ENCODE results near the gene PDCD11. TPM values are rescaled to one million over a fixed set of nuclear protein-coding genes. Genes with fewer than 3 reads are reported as not detected.
"Not testable (repeated sequence)": the region's sequence is repeated elsewhere in the genome, so short reads cannot be mapped to it uniquely, and the experiment has no call there.

PDCD11 gene, protein sequence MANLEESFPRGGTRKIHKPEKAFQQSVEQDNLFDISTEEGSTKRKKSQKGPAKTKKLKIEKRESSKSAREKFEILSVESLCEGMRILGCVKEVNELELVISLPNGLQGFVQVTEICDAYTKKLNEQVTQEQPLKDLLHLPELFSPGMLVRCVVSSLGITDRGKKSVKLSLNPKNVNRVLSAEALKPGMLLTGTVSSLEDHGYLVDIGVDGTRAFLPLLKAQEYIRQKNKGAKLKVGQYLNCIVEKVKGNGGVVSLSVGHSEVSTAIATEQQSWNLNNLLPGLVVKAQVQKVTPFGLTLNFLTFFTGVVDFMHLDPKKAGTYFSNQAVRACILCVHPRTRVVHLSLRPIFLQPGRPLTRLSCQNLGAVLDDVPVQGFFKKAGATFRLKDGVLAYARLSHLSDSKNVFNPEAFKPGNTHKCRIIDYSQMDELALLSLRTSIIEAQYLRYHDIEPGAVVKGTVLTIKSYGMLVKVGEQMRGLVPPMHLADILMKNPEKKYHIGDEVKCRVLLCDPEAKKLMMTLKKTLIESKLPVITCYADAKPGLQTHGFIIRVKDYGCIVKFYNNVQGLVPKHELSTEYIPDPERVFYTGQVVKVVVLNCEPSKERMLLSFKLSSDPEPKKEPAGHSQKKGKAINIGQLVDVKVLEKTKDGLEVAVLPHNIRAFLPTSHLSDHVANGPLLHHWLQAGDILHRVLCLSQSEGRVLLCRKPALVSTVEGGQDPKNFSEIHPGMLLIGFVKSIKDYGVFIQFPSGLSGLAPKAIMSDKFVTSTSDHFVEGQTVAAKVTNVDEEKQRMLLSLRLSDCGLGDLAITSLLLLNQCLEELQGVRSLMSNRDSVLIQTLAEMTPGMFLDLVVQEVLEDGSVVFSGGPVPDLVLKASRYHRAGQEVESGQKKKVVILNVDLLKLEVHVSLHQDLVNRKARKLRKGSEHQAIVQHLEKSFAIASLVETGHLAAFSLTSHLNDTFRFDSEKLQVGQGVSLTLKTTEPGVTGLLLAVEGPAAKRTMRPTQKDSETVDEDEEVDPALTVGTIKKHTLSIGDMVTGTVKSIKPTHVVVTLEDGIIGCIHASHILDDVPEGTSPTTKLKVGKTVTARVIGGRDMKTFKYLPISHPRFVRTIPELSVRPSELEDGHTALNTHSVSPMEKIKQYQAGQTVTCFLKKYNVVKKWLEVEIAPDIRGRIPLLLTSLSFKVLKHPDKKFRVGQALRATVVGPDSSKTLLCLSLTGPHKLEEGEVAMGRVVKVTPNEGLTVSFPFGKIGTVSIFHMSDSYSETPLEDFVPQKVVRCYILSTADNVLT (N-terminal part only)
- total RNA-seq (2014; rRNA removed; shearing (Covaris generic)), result 44.2 and 51.3 TPM in 2 replicates

DNA sequence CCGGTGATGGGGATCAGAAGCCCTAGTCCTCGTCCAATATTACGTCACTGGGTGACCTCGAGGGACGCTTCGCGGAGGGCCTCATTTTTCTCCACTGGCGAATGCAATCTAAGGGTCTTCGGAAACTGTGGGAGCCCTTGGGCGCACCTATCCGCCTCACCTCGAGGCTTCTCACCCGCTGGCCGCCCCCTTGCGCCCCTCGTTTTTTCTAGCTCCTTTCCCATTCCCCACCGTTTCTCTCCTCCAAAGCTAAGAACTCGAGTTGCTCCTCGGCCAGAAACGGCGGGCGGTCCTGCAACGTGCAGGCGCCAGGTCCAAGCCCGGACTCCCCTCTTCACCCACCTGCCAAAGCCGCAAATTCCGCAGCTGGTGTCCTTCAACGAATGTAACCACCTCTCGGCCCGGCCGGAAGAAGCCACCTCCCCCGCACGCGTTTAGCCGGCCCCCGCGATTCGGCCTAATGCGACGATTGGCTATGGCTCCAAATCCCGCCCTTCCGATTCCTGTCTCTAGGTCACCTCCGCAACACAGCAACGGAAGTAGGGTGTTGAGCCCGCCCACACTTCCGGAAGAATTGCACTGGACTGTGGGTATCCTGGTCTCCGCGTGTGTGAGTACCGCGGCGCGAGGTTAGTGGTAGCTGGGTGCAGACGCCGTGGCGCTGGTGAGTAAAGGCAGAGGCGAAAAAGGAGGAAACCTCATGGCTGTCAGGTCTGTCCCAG lies at the start of gene PDCD11, which contains the start of gene ATP5MK:
Gene PDCD11, plus strand, starts transcription at position 560 of the 722 bp plus-strand sequence. CDS start 1,801 bp downstream, outside the sequence.
Gene ATP5MK, minus strand, starts transcription at position 409 of the 722 bp plus-strand sequence. CDS start 4,018 bp downstream, outside the sequence.
- peak; percentile 96 for DNase-seq (ENCODE audit: low read depth)

DNA sequence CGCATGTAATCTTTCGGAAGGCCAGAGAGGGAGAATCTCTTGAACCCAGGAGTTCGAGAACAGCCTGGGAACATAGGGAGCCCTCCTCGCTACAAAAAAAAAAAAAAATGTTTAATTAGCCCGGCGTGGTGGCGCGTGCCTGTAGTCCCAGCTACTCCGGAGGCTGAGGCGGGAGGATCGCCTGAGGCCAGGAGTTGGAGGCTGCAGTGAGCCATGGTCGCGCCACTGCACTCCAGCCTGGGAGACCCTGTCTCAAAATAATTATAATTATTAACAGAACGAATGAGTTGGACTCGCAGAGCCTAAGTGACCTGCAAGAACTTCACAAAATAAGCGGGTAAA lies 46.3 kb upstream of the PDCD11 start:
- no peak for DNase-seq (ENCODE audit: low read depth)

DNA sequence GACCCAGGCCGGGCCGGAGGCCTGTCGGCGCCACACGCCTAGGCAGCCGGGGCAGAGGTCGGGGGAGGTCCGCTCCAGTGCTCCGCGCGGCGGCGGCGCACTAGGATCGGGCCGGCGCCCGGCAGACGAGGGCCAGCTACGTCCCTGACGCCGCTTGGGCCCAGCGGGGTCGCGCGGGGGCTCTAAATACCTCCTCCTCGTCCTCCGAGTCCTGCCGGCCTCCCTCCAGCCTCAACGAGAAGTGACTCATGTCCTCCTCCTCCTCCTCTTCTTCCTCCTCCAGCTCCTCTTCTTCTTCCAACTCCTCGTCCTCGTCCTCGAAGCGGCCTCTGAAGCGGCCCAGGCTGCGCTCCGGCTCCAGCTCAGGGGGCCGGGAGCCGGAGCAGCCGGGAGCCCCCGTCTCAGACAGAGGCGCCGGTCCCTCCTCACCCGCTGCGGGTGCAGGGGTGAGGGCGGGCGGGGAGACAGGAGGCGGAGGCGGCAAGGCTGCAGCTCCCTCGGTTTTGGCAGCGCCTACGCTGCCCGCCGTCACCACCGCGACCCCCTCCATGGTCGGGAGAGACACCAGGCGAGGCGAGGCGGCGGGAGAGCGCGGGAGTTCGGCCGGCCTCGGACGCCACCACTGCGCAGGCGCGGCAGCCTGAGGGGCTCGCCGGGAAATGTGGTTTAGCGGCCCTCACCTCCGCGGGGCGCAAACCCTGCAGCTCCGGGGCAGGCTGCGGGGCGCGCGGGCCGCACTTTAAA lies 45.7 kb upstream of the PDCD11 start, which contains the start of gene PCGF6:
Gene PCGF6, minus strand, starts transcription at position 624 of the 744 bp plus-strand sequence. Its CDS starts 74 bp downstream, at position 550.
- DNase-seq (ENCODE audit: low read depth), result peak; percentile 87

DNA sequence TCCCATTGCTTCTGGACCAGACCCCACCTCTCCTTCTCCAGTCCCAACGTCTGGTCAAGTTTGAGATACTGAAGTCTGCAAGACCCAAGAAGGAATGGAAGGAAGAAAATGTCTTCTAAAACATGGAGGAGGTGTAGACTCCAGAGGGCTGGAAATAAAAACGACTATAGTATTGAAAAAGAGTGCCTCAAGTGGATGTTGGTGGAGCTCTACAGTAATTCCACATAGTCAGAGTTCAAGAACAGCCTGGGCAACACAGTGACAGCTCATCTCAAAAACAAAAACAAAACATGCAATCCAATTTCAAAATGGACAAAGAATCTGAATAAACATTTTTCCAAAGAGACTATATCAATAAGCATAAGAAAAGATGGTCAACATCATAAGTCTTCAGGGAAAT lies 43.1 kb upstream of the PDCD11 start:
- DNase-seq (ENCODE audit: low read depth), result no peak

DNA sequence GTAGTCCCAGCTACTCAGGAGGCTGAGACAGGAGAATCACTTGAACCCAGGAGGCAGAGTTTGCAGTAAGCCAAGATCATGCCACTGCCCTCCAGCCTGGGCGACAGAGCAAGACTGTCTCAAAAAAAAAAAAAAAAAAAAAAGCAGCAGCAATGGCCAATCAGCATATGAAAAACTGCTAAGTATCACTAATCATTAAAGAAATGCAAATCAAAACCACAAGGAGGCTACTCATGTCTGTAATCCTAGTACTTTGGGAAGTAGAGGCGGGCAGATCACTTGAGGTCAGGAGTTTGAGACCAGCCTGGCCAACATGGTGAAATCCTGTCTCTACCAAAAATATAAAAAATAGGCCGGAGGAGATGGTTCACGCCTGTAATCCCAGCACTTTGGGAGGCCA lies 41.9 kb upstream of the PDCD11 start:
- not testable (repeated sequence) for DNase-seq (ENCODE audit: low read depth)

DNA sequence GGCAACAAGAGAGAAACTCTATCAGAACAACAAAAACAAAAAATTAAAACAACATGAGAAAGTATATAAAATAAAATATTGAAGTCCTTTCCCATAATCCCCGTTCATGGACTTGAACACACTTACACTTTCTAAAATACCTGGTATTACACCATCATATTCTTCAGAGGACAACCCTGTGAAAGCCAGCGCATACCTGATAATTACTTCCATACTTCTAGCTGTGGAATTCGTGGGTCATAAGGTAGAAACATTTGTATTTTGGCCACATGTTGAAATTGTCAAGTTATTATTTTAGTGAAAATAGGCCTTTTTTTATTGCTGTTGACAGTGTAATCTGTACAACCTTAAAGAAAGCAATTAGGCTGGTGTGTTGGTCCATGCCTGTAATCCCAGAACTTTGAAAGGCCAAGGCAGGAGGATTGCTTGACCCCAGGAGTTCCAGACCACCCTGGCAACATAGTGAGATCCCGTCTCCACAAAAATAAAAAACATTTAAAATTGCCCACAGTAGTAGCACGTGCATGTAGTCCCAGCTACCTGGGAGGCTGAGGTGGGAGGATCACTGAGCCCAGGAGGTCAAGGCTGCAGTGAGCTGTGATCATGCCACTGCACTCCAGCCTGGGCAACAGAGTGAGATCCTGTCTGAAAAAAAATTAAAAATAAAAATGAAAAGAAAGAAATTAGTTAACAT lies 40.4 kb upstream of the PDCD11 start:
- no peak for DNase-seq (ENCODE audit: low read depth)

DNA sequence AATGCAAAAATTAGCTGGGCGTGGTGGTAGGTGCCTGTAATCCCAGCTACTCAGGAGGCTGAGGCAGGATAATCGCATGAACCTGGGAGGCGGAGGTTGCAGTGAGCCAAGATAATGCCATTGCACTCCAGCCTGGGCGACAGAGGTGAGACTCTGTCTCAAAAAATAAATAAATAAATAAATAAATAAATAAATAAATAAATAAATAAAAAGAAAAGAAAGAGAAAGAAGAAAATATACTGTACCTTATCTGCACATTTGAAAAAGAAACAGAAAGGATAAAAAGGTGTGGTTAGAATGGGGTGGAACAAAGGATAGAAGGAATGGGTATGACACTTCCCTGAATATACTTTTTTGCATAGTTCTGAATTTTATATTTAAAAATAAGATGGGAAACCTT lies 36.9 kb upstream of the PDCD11 start:
- not testable (repeated sequence) for DNase-seq (ENCODE audit: low read depth)

DNA sequence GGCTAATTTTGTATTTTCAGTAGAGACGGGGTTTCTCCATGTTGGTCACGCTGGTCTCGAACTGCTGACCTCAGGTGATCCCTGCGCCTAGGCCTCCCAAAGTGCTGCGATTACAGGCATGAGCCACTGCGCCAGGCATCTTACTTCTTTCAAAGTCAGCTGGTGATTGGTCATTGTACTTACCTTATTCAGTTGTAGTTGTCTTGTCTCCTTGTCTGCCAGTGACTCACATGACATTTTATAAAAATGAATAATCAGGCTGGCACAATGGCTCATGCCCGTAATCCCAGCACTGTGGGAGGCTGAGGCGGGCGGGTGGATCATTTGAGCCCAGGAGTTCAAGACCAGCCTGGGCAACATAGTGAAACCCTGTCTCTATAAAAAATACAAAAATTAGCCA lies 35.6 kb upstream of the PDCD11 start:
- peak; percentile 19 for DNase-seq (ENCODE audit: low read depth)

DNA sequence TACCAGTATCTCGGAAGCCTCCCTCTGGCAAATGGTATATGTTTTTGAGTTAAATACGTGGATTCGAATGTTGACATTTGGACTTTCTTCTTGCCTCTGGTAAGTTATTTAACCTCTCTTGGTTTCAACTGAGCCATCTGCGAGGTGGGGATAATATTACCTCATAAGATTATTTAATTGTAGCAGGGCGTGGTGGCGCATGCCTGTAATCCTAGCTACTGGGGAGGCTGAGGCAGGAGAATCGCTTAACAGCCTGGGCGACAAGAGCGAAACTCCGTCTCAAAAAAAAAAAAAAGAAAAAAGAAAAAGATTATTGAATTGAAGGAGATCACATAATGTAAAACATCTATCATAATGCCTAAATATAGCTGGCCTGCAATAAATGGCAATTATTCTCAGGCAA lies 29.0 kb upstream of the PDCD11 start:
- DNase-seq (ENCODE audit: low read depth), result no peak

DNA sequence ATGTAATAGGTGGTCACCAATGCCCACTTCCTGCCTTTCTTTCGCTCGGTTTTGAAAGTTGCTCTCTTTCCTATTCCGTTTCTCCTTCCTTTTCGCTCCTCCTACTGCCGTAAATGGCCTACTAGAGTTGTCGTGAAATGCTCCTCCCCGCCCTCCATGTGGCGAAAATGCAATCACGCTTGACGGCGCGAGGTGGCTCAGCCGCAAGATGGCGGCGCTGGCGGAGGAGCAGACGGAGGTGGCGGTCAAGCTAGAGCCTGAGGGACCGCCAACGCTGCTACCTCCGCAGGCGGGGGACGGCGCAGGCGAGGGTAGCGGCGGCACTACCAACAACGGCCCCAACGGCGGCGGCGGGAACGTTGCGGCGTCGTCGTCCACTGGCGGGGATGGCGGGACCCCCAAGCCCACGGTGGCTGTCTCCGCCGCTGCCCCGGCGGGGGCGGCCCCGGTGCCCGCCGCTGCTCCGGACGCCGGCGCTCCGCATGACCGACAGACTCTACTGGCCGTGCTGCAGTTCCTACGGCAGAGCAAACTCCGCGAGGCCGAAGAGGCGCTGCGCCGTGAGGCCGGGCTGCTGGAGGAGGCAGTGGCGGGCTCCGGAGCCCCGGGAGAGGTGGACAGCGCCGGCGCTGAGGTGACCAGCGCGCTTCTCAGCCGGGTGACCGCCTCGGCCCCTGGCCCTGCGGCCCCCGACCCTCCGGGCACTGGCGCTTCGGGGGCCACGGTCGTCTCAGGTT lies 28.5 kb upstream of the PDCD11 start, which contains the start of gene TAF5:
Gene TAF5, plus strand, starts transcription at position 195 of the 737 bp plus-strand sequence. Its CDS starts 14 bp downstream, at position 209.
- DNase-seq (ENCODE audit: low read depth), result peak; percentile 95

DNA sequence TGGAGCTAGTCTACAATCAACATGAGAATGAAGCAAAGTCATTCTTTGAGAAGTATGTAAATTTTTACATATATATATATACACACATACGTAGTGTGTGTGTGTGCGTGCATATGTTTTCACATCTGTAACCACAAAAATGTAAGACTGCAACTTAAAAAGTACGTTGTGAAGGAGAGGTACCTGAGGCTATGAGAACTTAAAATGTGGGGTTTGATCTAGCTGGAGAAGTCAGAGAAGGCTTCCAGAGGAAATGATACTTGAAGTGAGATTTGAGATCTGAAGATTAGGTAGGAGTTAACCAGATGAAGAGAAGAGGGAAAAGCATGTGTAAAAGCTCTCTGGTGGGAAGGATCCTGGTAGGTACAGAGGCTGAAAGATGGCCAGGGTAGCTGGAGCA lies 22.9 kb upstream of the PDCD11 start:
- DNase-seq (ENCODE audit: low read depth), result no peak

DNA sequence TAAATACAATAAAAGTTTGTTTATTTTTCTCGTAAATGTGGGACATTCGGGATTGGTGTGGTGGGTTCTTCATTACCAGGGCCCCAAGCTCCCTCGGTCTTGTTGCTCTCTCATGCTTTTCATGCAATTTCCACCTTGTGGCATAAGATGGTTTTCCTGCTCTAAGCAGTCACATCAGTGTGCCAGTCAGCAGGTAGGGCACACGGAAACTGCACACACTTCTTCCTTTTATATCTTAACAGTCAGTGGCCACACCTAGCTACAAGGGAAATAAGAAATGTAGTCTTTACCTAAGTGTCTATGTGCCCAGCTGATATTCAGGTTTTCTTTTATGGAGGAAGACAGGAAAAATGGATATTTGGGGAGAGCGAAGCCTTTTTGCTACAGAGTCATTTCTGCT lies 22.2 kb upstream of the PDCD11 start:
- DNase-seq (ENCODE audit: low read depth), result no peak

DNA sequence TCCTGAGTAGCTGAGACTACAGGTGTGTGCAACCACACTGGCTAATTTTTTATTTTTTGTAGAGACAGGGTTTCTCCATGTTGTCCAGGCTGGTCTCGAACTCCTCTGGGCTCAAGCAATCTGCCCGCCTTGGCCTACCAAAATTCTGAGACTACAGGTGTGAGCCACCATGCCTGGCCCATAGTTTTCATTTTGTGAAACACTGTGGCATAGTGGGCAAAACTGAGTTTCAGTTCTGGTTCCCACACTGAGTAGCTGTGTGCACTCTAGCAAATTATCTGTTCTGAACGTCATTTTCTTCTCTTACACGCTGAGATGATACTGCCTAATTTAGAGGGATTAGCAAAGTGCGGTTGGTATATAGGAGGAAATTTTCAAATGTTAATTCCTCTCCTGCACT lies 13.7 kb upstream of the PDCD11 start:
- DNase-seq (ENCODE audit: low read depth), result no peak

DNA sequence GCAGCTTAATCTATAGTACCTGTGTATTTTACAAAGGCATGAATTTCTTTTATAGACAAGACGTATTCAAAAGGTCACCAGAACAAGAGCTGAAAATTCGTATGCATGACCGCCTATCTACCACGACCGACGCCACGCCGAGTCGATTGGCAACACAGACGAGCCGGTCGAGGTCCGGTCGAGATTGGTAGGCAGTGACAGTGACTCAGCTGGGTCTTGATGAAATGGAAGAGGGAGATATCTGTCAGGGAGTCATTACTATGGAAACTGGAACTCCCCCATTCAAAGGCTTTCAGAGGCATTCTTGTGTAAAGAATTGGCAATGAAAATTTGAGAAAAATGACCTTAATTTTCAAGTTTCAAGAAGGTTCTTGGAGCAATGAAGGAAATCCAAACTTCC lies 2.2 kb upstream of the PDCD11 start:
- no peak for DNase-seq (ENCODE audit: low read depth)

DNA sequence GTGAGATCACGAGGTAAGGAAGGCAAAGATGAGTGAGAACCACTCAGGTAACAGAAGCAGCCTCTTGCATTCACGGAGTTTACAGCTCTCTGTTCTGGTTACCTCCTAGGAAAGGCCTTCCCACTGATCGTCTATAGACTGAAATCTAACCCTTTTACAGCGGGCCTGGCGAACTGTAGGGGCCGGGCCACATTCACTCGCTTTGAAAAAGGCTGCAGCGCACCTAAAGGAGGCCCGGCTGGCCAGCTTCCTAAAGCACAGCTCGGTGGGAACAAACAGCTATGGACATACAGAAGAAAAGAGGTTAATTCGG lies 716 bp upstream of the PDCD11 start:
- DNase-seq (ENCODE audit: low read depth), result no peak

DNA sequence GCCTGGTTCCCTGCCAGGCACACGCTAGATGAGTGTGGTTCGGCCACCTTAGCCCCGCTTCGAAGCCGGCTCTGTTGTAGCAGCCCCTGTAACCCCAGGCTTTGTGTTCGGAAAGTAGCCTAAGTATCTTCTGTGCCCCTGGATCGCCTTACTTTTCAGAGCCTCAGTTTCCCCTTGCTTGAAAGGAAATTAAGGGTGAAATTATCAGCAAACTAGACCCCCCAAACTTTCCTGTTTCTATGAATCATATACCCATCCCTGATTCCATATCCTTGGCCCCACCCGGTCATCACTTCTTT lies 312 bp downstream of the PDCD11 start:
- DNase-seq (ENCODE audit: low read depth), result no peak

DNA sequence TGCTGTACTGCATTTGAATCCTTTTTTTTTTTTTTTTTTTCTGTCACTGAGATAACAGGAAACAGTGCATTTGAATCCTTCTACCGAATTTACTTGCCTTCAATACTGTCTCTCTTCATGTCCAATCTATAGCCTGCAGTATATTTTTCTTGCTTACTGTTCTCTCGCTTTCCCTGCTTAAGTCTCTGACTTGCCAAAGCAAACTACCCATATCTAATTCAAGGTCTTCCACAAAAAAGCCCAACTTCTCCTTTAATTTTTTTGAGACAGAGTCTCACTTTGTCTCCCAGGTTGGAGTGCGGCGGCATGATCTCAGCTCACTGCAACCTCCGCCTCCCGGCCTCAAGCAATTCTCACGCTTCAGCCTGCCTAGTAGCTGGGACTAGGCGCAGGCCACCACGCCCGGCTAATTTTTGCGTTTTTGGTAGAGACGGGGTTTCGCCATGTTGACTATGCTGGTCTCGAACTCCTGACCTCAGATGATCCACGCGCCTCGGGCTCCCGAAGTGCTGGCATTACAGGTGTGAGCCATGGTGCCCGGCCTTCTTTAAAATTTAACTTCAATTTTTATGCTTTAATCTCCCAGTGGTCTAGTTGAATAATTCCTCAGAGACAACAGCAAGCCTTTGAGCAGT lies 882 bp downstream of the PDCD11 start:
- DNase-seq (ENCODE audit: low read depth), result no peak

DNA sequence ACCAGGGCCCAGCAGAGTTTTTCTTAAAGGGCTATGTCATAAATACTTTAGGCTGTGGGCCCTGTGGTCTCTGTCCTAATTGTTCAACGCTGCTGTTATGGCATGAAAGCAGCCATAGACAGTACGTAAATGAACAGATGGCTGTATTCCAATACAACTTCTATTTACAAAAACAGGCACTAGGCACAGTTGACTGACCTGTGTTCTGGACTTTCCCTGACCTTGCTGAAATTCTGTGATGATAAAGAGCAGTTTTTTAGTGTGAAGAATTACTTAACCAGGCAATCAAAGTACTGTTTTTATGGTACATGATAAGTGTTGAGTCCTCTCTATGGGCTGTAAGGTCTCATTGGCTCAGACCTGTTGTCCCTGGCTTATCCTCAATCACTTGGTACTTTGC lies 17.1 kb downstream of the PDCD11 start:
- no peak for DNase-seq (ENCODE audit: low read depth)

DNA sequence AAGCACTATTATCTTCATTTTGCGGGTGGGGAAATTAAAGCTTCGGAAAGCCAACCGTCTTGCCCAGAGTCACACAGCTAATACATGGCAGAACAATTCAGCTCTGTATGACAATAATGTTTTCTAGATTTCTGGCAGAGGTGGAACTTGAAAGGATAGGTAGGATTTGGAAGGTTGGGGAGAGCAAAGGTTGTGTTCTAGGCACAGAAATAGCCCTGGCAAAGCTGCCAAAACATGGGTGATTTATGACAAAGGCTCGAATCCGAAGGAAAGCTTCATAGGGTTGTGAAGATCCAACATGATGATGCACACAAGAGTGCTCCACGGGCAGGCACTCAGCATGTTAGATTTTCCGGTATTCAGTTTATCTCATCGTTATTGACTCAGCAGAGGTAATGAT lies 19.2 kb downstream of the PDCD11 start:
- no peak for DNase-seq (ENCODE audit: low read depth)
